ENCODE measurements around the gene MUC3A. TPM values are rescaled to one million over a fixed set of nuclear protein-coding genes. Genes with fewer than 3 reads are reported as not detected.

MUC3A gene
- polyA plus RNA-seq, 1 of the 3 experiments (the other 2 are of a cell fraction) = 0.03 TPM

- ChIA-PET POLR2A (no interaction called here), CTCF (no interaction called here)
- H3F3A ChIP-seq (replicated peaks; ENCODE audit: insufficient read depth) = no peaks in the 10 kb centered on the region
- no peak for DNase-seq
- no peaks in the 10 kb centered on the region for H4K20me1 ChIP-seq (ENCODE audit: insufficient read depth)
- no peak overlapping the region for H3K4me2 ChIP-seq
- peaks cover 0 to 7% of the 10 kb centered on the region in 2 experiments; a peak in 1 of 4 replicates for H3K4me1 ChIP-seq (ENCODE audit: control insufficient read depth in 1 of 2, insufficient read depth in 2 of 2, low read depth in 1 of 2, low read length in 1 of 2)
- H3K9ac ChIP-seq = no peak overlapping the region
- no peak overlapping the region for H2AFZ ChIP-seq (ENCODE audit: low read depth)
- no peaks in the 10 kb centered on the region for H3K9me3 ChIP-seq
- TF ChIP-seq EP300 (IDR thresholded peaks at IDR 0.05; ENCODE audit: borderline replicate concordance in 1 of 2, low read depth in 1 of 2, low read length in 1 of 2) = no peak
- TF ChIP-seq MEF2A (IDR thresholded peaks at IDR 0.05; ENCODE audit: borderline replicate concordance, low read depth) = no peak
- no peak for TF ChIP-seq MAX (IDR thresholded peaks at IDR 0.05; ENCODE audit: low read depth)
- no peak overlapping the region for H3K27ac ChIP-seq (ENCODE audit: low read depth in 2 of 2, low read length in 1 of 2)
- H3K9me2 ChIP-seq = no peaks in the 10 kb centered on the region
- 9% methylated on average over 3 of the region's 3 CpGs for WGBS (ENCODE audit: low lambda C conversion rate)
- H3K79me2 ChIP-seq (ENCODE audit: insufficient read depth) = no peaks in the 10 kb centered on the region
- H3K36me3 ChIP-seq (replicated peaks in 1 of 2; ENCODE audit: control insufficient read depth in 1 of 2, insufficient read depth in 2 of 2, low read length in 1 of 2) = no peaks in the 10 kb centered on the region
- H3K4me3 ChIP-seq (ENCODE audit: low read depth in 2 of 2, low read length in 1 of 2) = no peak overlapping the region
- peaks cover 84% of the 10 kb centered on the region for H3K27me3 ChIP-seq (ENCODE audit: insufficient read depth)
Measured at GRCh38 chr7:100962537-100962936, 13.2 kb downstream of the MUC3A start.

- no peak for DNase-seq
- no peak overlapping the region for H3K4me3 ChIP-seq (ENCODE audit: low read depth in 2 of 2, low read length in 1 of 2)
- H3K79me2 ChIP-seq (ENCODE audit: insufficient read depth) = no peaks in the 10 kb centered on the region
- ChIA-PET POLR2A (no interaction called here), CTCF (no interaction called here)
- no peaks in the 10 kb centered on the region for H3K9me3 ChIP-seq
- 18% methylated on average over 12 of the region's 12 CpGs for WGBS (ENCODE audit: low lambda C conversion rate)
- TF ChIP-seq USF1 (IDR thresholded peaks at IDR 0.05; ENCODE audit: borderline replicate concordance, low read depth) = no peak
- H3K9ac ChIP-seq = no peak overlapping the region
- peaks cover 92% of the 10 kb centered on the region for H3K27me3 ChIP-seq (ENCODE audit: insufficient read depth)
- H3K36me3 ChIP-seq (replicated peaks in 1 of 2; ENCODE audit: control insufficient read depth in 1 of 2, insufficient read depth in 2 of 2, low read length in 1 of 2) = no peaks in the 10 kb centered on the region
- peaks cover 0 to 7% of the 10 kb centered on the region in 2 experiments; a peak in 1 of 4 replicates for H3K4me1 ChIP-seq (ENCODE audit: control insufficient read depth in 1 of 2, insufficient read depth in 2 of 2, low read depth in 1 of 2, low read length in 1 of 2)
- H2AFZ ChIP-seq (ENCODE audit: low read depth) = no peak overlapping the region
- H3K4me2 ChIP-seq = no peak overlapping the region
- H4K20me1 ChIP-seq (ENCODE audit: insufficient read depth) = no peaks in the 10 kb centered on the region
- H3K9me2 ChIP-seq = no peaks in the 10 kb centered on the region
- H3K27ac ChIP-seq (ENCODE audit: low read depth in 2 of 2, low read length in 1 of 2) = no peak overlapping the region
- no peaks in the 10 kb centered on the region for H3F3A ChIP-seq (replicated peaks; ENCODE audit: insufficient read depth)
Measured at GRCh38 chr7:100963386-100963785, 14.1 kb downstream of the MUC3A start.

- Histone ChIP-seq H3K36me3 (replicated peaks in 1 of 2; ENCODE audit: control insufficient read depth in 1 of 2, insufficient read depth in 2 of 2, low read length in 1 of 2) (no peaks in the 10 kb centered on the region), H3K9me2 (no peaks in the 10 kb centered on the region), H3K79me2 (ENCODE audit: insufficient read depth) (no peaks in the 10 kb centered on the region), H3F3A (replicated peaks; ENCODE audit: insufficient read depth) (no peaks in the 10 kb centered on the region), H3K4me2 (no peak overlapping the region), H3K9ac (no peak overlapping the region), H4K20me1 (ENCODE audit: insufficient read depth) (no peaks in the 10 kb centered on the region), H3K4me1 (ENCODE audit: control insufficient read depth in 1 of 2, insufficient read depth in 2 of 2, low read depth in 1 of 2, low read length in 1 of 2) (peaks cover 0 to 7% of the 10 kb centered on the region in 2 experiments; a peak in 1 of 4 replicates), H3K4me3 (ENCODE audit: low read depth in 2 of 2, low read length in 1 of 2) (no peak overlapping the region), H3K9me3 (no peaks in the 10 kb centered on the region), H3K27ac (ENCODE audit: low read depth in 2 of 2, low read length in 1 of 2) (no peak overlapping the region), H3K27me3 (ENCODE audit: insufficient read depth) (peaks cover 97% of the 10 kb centered on the region), H2AFZ (ENCODE audit: low read depth) (no peak overlapping the region)
- CTCF ChIA-PET = interaction anchor here (1.1 to 2.4 kb wide), 2 partner anchors 95 to 114 kb away, joined by 4 to 21 read pairs; no protein-coding TSS in a partner anchor
- DNase-seq = no peak
- POLR2A ChIA-PET = no interaction called here
- 38% methylated on average over 8 of the region's 8 CpGs for WGBS (ENCODE audit: low lambda C conversion rate)
- TF ChIP-seq GABPA (IDR thresholded peaks at IDR 0.05; ENCODE audit: low read depth) = no peak
- TF ChIP-seq SMC3 (IDR thresholded peaks at IDR 0.05; ENCODE audit: low read depth, low read length) = no peak
- TF ChIP-seq RFX5 (IDR thresholded peaks at IDR 0.05; ENCODE audit: low read length) = no peak
- TF ChIP-seq JUND (IDR thresholded peaks at IDR 0.05) = no peak
- TF ChIP-seq CTCF (IDR thresholded peaks at IDR 0.05) = no peak
- TF ChIP-seq EZH2phosphoT487 (IDR thresholded peaks at IDR 0.05; ENCODE audit: borderline replicate concordance, low read depth) = no peak
- TF ChIP-seq FOXM1 (IDR thresholded peaks at IDR 0.05; ENCODE audit: low read depth) = no peak
- TF ChIP-seq POLR2AphosphoS5 (IDR thresholded peaks at IDR 0.05; ENCODE audit: low read depth, low read length) = no peak
- no peak for TF ChIP-seq RCOR1 (IDR thresholded peaks at IDR 0.05; ENCODE audit: low read length)
- TF ChIP-seq TCF12 (IDR thresholded peaks at IDR 0.05) = no peak
- no peak for TF ChIP-seq GATA2 (CRISPR knock-in tag; IDR thresholded peaks at IDR 0.05)
- no peak for TF ChIP-seq ZBTB33 (IDR thresholded peaks at IDR 0.05; ENCODE audit: borderline replicate concordance, low read depth)
- TF ChIP-seq USF1 (IDR thresholded peaks at IDR 0.05; ENCODE audit: borderline replicate concordance, low read depth) = no peak
- TF ChIP-seq MEF2A (IDR thresholded peaks at IDR 0.05; ENCODE audit: borderline replicate concordance, low read depth) = no peak
- no peak for TF ChIP-seq FOSL2 (IDR thresholded peaks at IDR 0.05; ENCODE audit: borderline replicate concordance, low read depth)
- TF ChIP-seq YY1 (IDR thresholded peaks at IDR 0.05; ENCODE audit: low read depth) = no peak
Measured at GRCh38 chr7:100963874-100964273, 14.5 kb downstream of the MUC3A start.
